ENCODE measurements around the gene AKT1.
A peak's percentile ranks its signal among the peaks of the same experiment; 100 is the strongest.
"Not testable (repeated sequence)": the region's sequence is repeated elsewhere in the genome, so short reads cannot be mapped to it uniquely, and the experiment has no call there.

The AKT1 gene

GRCh38 chr14:104794993-104795780 is at the start of gene AKT1:
TSS of gene AKT1 (minus strand) at chr14:104795748. CDS start at chr14:104792643, 3,105 bp downstream.
- no peak for DNase-seq

GRCh38 chr14:104845033-104845666 is 49.6 kb upstream of the AKT1 start:
- DNase-seq, result no peak

GRCh38 chr14:104844306-104845032 is 48.9 kb upstream of the AKT1 start:
- no peak for DNase-seq

GRCh38 chr14:104843442-104844305 is 48.1 kb upstream of the AKT1 start:
- no peak for DNase-seq

- no peak for DNase-seq
Observed at GRCh38 chr14:104843006-104843405, 47.5 kb upstream of the AKT1 start.

GRCh38 chr14:104841730-104842129 is 46.2 kb upstream of the AKT1 start:
- no peak for DNase-seq

- not testable (repeated sequence) for DNase-seq
Observed at GRCh38 chr14:104836171-104836935, 40.8 kb upstream of the AKT1 start.

GRCh38 chr14:104830781-104831180 is 35.2 kb upstream of the AKT1 start:
- DNase-seq, result no peak

- DNase-seq, result peak; percentile 43
Observed at GRCh38 chr14:104827177-104828055, 31.9 kb upstream of the AKT1 start.

- no peak for DNase-seq
Observed at GRCh38 chr14:104826861-104827176, 31.3 kb upstream of the AKT1 start.

- DNase-seq, result peak; percentile 64
Observed at GRCh38 chr14:104826189-104826860, 30.8 kb upstream of the AKT1 start.

- DNase-seq, result no peak
Observed at GRCh38 chr14:104824353-104824997, 28.9 kb upstream of the AKT1 start.

- no peak for DNase-seq
Observed at GRCh38 chr14:104822821-104823615, 27.5 kb upstream of the AKT1 start.

GRCh38 chr14:104821971-104822608 is 26.5 kb upstream of the AKT1 start:
- no peak for DNase-seq

- no peak for DNase-seq
Observed at GRCh38 chr14:104821229-104821945, 25.8 kb upstream of the AKT1 start.

GRCh38 chr14:104820669-104821228 is 25.2 kb upstream of the AKT1 start:
- peak; percentile 68 for DNase-seq

GRCh38 chr14:104819361-104819781 is 23.8 kb upstream of the AKT1 start:
- DNase-seq, result no peak
